Measurements from ENCODE around the gene SLCO3A1.
"Not testable (repeated sequence)": the region's sequence is repeated elsewhere in the genome, so short reads cannot be mapped to it uniquely, and the experiment has no call there.

The SLCO3A1 gene

DNA sequence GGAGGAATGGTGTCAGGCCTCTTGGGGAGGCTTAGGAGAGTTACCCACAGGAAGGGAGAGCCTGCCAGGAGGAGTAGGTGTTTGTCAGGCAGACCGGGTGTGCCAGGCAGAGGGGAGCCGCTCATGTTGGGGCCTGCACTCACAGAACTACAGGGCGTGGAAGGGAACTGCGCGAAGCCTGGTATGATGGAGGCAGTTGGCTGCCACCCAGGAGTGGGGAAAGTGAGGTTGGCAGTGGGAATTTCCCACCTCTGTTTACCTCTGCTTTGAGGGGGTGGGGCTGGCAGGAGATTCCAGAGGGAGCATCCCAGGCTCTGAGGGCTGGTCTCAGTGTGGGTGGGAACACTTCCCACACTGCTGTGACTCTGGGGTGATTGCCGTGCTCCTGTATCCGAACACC, 99.9 kb downstream of the SLCO3A1 start:
- H3K27me3 Mint-ChIP-seq: no peaks in the 10 kb centered on the region
- DNase-seq (no peak), ATAC-seq (no peak)
- H3K4me1 Mint-ChIP-seq: peaks cover 34% of the 10 kb centered on the region
- no peaks in the 10 kb centered on the region for H3K36me3 Mint-ChIP-seq (ENCODE audit: low read depth)
- H3K4me3 Mint-ChIP-seq: no peak overlapping the region
- H3K9me3 Mint-ChIP-seq: no peaks in the 10 kb centered on the region
- H3K27ac Mint-ChIP-seq: no peak overlapping the region

DNA sequence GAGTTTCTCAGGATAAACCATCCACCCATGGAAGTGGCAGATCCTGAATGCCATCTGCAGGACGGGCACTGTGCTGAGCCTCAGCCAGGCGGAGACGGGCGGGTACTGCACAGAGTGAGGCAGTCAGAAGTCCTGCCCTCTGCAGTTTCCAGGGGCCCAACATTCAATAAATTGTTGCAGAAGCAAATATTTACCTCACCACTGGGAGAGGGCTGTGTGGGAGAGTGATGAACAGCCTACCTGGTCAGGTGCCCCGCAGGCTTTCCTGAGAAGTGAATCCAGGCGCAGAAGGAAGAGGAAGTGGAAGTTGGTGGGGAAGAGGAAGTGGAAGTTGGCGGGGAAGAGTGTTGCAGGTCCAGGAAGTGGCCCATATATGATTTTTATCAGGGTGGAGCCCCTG, 100.8 kb downstream of the SLCO3A1 start:
- DNase-seq (no peak), ATAC-seq (no peak)
- Mint-ChIP-seq H3K9me3 (no peaks in the 10 kb centered on the region), H3K4me3 (no peak overlapping the region), H3K27me3 (no peaks in the 10 kb centered on the region), H3K4me1 (peaks cover 34% of the 10 kb centered on the region), H3K36me3 (ENCODE audit: low read depth) (no peaks in the 10 kb centered on the region), H3K27ac (no peak overlapping the region)

DNA sequence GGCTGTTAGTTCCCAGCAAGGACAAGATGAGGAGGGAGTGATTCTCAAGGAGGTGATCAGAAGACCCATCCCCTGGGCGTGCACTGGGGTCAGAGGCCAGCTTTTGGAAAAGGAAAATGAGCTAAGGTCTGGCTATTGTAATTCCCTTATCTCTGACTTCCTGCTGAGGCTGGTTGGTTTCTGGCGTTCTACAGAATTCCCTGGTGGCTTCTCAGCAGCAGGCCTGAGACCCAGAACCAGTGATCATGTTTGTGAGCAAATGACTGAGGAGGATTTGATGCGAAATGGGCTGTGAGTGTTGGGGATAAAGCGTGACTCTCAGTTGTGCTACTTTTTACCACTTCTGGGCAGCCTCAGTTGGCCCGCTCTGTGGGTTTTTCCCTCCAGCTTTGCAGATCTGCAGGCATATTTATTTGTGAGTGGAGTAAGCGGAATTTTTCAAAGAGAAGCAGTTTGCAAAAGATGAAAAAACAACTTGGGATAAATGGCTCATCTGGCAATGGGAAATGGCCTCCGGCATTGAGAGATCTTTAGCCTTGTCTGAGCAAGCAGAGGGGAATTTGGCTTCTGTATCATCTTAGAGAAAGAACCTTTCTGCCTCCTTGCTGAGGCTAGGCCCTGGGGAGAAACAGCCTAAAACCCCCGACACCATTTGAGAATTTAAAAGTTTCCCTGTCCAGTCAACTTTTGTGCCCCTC, 102.7 kb downstream of the SLCO3A1 start:
- Mint-ChIP-seq H3K27ac (no peak overlapping the region), H3K27me3 (no peaks in the 10 kb centered on the region), H3K4me1 (peaks cover 28% of the 10 kb centered on the region), H3K36me3 (ENCODE audit: low read depth) (no peaks in the 10 kb centered on the region), H3K4me3 (no peak overlapping the region), H3K9me3 (no peaks in the 10 kb centered on the region)
- ATAC-seq: no peak
- no peak for DNase-seq

DNA sequence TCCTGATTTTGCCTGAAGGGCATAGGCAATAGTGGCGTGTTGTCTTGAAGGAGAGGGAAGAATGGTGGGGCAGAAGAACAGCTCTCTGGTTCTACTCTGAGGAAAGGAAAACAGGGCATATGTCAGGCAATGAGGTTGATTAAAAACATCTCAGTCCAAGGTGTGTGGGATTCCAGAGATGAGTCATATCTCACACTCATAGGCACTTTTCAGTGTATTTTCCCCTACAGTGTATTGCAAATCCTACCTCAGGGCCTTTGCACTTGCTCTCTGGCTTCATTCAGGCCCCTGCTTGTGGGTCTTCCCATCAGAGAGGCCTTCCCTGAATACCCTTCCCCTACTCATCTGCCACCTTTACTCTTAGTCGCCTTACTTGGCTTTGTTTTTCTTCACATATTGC, 107.8 kb downstream of the SLCO3A1 start:
- peaks cover 3% of the 10 kb centered on the region for H3K9me3 Mint-ChIP-seq
- H3K27me3 Mint-ChIP-seq: no peaks in the 10 kb centered on the region
- H3K4me1 Mint-ChIP-seq: peaks cover 18% of the 10 kb centered on the region
- H3K36me3 Mint-ChIP-seq (ENCODE audit: low read depth): no peaks in the 10 kb centered on the region
- ATAC-seq (peak; percentile 69), DNase-seq (no peak)
- H3K27ac Mint-ChIP-seq: no peak overlapping the region
- no peak overlapping the region for H3K4me3 Mint-ChIP-seq

DNA sequence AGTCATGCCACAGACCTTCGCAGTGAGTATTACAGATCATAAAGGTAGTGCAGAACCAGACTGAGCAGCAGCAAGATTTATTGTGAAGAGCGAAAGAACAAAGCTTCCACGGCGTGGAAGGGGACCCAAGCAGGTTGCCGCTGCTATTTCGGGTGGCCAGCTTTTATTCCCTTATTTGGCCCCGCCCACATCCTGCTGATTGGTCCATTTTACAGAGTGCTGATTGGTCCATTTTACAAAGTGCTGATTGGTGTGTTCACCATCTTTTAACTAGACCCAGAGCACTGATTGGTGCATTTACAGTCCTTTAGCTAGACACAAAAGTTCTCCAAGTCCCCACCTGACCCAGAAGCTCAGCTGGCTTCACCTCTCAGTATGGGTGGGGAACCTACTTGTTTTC, 110.2 kb downstream of the SLCO3A1 start:
- not testable (repeated sequence) for H3K36me3 Mint-ChIP-seq (ENCODE audit: low read depth); H3K4me3 Mint-ChIP-seq; H3K27me3 Mint-ChIP-seq; DNase-seq; ATAC-seq; H3K27ac Mint-ChIP-seq; H3K9me3 Mint-ChIP-seq
- H3K4me1 Mint-ChIP-seq: peaks cover 18% of the 10 kb centered on the region

DNA sequence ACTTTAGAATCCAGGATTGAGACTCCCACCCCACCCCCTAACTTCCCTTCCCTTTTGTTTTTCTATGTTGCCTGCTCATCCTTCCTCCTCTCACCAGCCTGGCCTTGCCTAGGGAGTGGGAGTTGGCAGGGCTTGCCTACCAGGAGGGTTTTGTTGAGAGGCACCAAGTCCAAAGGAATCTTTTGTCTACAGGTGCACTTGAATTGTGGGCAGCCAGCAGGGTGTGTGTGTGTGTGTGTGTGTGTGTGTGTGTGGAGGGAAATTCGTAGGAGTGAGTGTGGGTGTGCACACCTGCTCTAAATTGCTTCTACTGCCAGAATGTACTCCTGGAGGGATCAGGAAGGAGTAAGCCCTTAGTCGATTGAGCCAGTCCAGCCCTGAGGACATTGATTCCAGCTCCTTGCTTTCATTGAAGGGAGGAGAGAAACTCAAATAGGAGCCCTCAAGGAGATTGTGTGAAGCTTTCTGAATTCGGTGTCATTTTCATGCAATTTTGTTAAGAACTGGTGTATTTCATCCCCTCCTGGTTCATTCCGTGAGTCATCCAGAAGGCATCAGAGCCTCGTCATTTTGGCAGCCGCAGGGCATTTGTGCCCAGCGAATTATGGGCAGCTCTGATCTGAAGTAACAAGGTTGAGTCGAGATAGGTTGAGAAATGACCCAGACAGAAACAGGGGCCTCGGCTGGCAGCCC, 112.1 kb downstream of the SLCO3A1 start:
- Mint-ChIP-seq H3K9me3 (peaks cover 3% of the 10 kb centered on the region), H3K27me3 (no peaks in the 10 kb centered on the region), H3K36me3 (ENCODE audit: low read depth) (no peaks in the 10 kb centered on the region), H3K4me1 (peaks cover 20% of the 10 kb centered on the region), H3K27ac (no peak overlapping the region), H3K4me3 (no peak overlapping the region)
- DNase-seq (no peak), ATAC-seq (no peak)

DNA sequence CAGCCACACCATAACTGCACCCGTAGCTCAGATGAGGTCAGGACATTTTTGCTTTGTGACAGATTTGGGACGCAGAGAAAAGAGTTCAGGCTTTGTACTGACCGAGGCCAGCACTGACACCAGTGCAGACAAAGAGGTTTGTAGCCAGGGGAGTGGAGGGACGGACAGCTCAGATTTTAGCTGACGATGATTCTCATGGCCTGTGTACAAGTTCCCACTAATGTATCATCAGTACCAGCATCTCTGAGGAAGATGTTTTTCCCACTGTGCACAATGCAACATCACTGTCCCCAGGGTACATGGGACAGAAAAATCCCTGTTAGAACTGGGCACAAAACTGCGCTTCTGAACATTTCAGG, 112.7 kb downstream of the SLCO3A1 start:
- ATAC-seq (no peak), DNase-seq (no peak)
- Mint-ChIP-seq H3K36me3 (ENCODE audit: low read depth) (no peaks in the 10 kb centered on the region), H3K4me1 (peaks cover 19% of the 10 kb centered on the region), H3K4me3 (no peak overlapping the region), H3K27me3 (no peaks in the 10 kb centered on the region), H3K9me3 (peaks cover 3% of the 10 kb centered on the region), H3K27ac (no peak overlapping the region)

DNA sequence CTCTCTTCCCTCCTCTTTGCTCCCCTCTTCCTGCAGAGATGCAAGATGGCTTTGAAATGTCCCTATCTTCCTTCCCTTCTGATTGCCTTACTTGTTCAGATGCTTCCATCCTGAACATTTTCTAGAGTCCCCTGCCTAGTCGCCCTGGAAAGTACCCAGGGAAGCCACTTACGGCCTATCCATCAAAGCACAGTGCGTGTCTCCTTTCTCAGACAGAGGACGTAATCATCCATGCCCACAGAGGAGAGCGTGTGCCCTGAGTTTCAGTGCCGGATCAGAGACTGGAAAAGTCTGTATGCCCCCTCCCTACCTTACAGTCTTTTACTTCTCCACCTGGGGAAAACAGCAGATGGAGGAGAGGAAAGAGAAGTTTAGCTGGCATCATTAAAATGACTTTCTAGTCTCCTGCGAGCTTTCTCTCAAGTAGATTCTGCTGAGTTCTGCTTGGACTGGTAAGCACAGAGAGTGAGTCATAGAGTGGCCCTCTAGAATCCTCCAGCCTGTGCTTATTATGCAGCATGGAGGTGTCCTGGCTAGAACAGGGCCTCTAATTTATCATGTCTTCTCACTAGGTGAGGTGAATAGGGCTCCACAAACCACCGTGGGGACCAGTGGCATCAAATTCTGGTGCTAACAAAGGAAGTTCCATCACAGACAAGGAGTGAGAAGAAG, 114.6 kb downstream of the SLCO3A1 start:
- no peak for ATAC-seq
- no peak for DNase-seq
- peaks cover 14% of the 10 kb centered on the region for H3K4me1 Mint-ChIP-seq
- no peaks in the 10 kb centered on the region for H3K36me3 Mint-ChIP-seq (ENCODE audit: low read depth)
- peaks cover 3% of the 10 kb centered on the region for H3K9me3 Mint-ChIP-seq
- no peak overlapping the region for H3K4me3 Mint-ChIP-seq
- H3K27me3 Mint-ChIP-seq: no peaks in the 10 kb centered on the region
- H3K27ac Mint-ChIP-seq: no peak overlapping the region

DNA sequence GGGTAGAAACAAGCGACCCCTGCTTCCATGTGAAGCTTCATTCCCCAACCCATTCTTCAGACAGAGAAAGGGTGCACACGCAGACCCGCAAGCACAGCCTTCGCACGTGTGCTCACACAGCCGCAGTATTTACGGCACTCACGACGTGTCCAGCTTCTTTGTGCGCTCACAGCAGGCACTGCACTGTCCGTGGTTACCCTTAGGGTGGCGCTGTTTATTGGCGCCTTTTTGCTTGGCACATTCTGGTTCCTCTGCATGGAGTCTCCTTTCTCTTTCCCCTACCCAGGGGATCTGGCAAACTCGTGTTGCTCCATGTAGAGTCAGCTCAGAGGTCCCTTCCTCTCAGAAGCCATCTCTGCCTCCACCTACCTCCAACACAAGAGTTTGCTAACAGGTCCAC, 115.1 kb downstream of the SLCO3A1 start:
- Mint-ChIP-seq H3K27me3 (no peaks in the 10 kb centered on the region), H3K36me3 (ENCODE audit: low read depth) (no peaks in the 10 kb centered on the region), H3K4me1 (peaks cover 11% of the 10 kb centered on the region), H3K9me3 (peaks cover under 1% of the 10 kb centered on the region), H3K27ac (no peak overlapping the region), H3K4me3 (no peak overlapping the region)
- DNase-seq (no peak), ATAC-seq (no peak)

DNA sequence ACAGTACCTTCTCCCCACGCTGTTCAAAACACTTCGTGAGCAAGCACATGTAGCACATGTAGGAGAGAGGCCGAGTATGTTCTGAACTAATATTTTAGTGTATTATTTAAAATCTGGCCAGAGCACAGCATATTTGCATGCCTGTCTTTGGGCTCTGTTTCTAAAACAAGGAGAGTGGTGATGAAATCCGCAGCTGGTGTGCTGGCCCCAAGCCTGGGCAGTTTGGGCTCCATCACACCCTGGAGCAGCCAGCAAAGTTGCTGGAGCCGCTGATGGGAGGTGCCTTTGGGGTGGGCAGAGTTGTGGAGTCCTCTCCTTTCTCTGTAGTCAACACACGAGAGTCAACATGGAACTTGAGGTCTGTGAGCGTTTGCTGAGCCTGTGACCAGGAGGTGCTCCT, 116.6 kb downstream of the SLCO3A1 start:
- peaks cover 8% of the 10 kb centered on the region for H3K4me1 Mint-ChIP-seq
- DNase-seq (no peak), ATAC-seq (no peak)
- H3K9me3 Mint-ChIP-seq: no peaks in the 10 kb centered on the region
- H3K27me3 Mint-ChIP-seq: no peaks in the 10 kb centered on the region
- no peak overlapping the region for H3K4me3 Mint-ChIP-seq
- no peaks in the 10 kb centered on the region for H3K36me3 Mint-ChIP-seq (ENCODE audit: low read depth)
- no peak overlapping the region for H3K27ac Mint-ChIP-seq

DNA sequence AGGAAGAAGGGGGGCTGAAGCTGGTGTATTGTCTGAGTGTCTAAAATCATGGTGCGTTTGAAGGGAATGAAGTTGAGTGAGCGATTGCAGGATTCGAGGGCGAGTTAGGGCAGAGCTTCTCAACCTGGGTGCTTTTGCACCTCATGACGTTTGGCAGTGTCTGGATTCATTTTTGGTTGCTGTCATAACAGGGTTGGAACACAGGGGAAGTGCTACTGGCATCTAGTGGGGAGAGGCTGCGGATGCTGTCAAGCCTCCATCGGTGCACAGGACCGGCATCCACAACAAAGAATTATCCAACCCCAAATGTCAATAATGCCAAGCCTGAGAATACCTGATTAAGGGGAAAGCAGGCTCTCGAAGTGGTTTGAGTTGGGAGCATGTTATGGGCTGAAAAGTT, 120.0 kb downstream of the SLCO3A1 start:
- no peak overlapping the region for H3K4me3 Mint-ChIP-seq
- peaks cover 8% of the 10 kb centered on the region for H3K4me1 Mint-ChIP-seq

DNA sequence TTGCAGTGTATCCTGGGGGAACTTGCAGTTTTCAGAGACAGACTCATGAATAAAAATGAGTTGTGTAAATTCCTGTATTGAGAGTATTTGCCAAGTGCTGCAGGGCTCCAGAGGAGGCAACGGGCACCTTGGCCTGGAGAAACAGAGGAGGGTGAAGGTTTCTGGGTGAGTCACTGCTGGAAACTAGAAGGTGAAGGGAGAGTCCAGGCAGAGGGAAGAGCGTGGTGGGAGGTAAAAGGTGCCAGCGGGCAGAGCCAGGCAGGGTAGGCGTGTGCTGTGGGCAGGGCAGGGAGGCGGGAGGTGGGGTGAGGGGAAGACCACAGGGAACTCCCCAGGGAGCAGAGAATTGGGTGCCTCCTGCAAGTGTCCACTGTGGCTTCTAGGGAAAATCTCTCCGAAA, 120.8 kb downstream of the SLCO3A1 start:
- Mint-ChIP-seq H3K36me3 (ENCODE audit: low read depth) (no peaks in the 10 kb centered on the region), H3K27me3 (no peaks in the 10 kb centered on the region), H3K4me1 (peaks cover 8% of the 10 kb centered on the region), H3K4me3 (no peak overlapping the region), H3K27ac (no peak overlapping the region), H3K9me3 (no peaks in the 10 kb centered on the region)
- no peak for DNase-seq
- ATAC-seq: no peak

More for the DNA sequence above, 120.0 kb downstream of the SLCO3A1 start:
- H3K9me3 Mint-ChIP-seq: no peaks in the 10 kb centered on the region
- no peak overlapping the region for H3K27ac Mint-ChIP-seq
- no peak for ATAC-seq
- no peaks in the 10 kb centered on the region for H3K27me3 Mint-ChIP-seq
- H3K36me3 Mint-ChIP-seq (ENCODE audit: low read depth): no peaks in the 10 kb centered on the region
- DNase-seq: no peak

DNA sequence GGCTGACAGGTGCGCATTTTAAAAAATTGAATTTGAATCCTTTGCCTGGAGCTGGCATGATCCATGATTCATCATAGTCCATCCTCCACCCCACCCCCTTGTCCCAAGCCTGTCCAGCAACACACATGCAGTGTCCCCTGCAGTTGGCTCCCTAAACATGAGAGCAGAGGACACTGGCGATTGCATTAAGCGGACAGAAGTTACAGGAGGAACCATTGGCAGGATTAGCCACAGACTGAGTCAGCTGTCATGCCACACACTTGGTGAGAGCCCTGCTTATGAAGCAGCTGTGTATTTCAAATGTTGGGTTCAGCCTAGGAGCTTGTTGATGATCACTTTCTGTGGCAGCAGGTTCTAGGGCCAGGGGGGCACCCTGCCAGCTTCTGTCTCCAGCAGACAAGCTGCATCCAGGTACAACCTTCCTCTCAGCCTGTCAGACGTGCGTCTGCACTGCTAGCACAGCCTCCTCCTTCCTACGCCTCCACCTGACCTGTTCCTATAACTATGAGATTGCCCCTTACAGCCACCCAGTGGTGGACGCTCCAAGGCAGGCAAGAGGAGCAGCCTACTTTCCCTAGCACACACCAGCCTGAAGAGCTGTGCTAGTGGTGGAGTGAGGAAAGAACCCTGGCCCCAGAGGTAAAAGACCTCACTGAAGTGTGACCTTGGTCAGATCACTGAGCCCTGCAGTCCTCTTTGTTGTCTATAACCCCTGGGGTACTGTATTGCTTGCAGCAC, 121.9 kb downstream of the SLCO3A1 start:
- Mint-ChIP-seq H3K27me3 (no peaks in the 10 kb centered on the region), H3K36me3 (ENCODE audit: low read depth) (no peaks in the 10 kb centered on the region), H3K27ac (no peak overlapping the region), H3K4me3 (no peak overlapping the region), H3K9me3 (no peaks in the 10 kb centered on the region), H3K4me1 (peaks cover 6% of the 10 kb centered on the region)
- DNase-seq (no peak), ATAC-seq (no peak)

DNA sequence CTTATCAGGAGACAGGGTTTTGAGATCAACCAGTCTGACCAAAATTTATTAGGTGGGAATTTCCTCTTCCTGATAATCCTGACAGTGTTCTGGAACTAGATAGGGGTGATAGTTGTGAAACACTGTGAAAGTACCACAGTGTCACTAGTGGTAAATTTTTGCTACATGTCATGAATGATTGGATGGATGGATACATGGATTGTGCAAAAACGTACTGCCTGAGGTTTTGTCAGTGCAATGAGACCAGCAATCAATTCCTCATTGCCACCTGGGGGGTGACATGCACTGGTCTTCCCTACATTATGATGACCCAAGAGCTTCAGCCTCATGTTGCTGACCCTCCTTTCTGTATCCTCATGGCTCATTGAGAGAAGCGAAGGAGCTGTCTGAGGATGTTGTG, 123.5 kb downstream of the SLCO3A1 start:
- ATAC-seq (no peak), DNase-seq (no peak)
- H3K4me3 Mint-ChIP-seq: no peak overlapping the region
- no peaks in the 10 kb centered on the region for H3K27me3 Mint-ChIP-seq
- H3K36me3 Mint-ChIP-seq (ENCODE audit: low read depth): no peaks in the 10 kb centered on the region
- H3K9me3 Mint-ChIP-seq: no peaks in the 10 kb centered on the region
- H3K27ac Mint-ChIP-seq: no peak overlapping the region
- peaks cover 4% of the 10 kb centered on the region for H3K4me1 Mint-ChIP-seq
